ENCODE results near the gene SFI1.
"Not testable (repeated sequence)": the region's sequence is repeated elsewhere in the genome, so short reads cannot be mapped to it uniquely, and the experiment has no call there.

The SFI1 gene, protein sequence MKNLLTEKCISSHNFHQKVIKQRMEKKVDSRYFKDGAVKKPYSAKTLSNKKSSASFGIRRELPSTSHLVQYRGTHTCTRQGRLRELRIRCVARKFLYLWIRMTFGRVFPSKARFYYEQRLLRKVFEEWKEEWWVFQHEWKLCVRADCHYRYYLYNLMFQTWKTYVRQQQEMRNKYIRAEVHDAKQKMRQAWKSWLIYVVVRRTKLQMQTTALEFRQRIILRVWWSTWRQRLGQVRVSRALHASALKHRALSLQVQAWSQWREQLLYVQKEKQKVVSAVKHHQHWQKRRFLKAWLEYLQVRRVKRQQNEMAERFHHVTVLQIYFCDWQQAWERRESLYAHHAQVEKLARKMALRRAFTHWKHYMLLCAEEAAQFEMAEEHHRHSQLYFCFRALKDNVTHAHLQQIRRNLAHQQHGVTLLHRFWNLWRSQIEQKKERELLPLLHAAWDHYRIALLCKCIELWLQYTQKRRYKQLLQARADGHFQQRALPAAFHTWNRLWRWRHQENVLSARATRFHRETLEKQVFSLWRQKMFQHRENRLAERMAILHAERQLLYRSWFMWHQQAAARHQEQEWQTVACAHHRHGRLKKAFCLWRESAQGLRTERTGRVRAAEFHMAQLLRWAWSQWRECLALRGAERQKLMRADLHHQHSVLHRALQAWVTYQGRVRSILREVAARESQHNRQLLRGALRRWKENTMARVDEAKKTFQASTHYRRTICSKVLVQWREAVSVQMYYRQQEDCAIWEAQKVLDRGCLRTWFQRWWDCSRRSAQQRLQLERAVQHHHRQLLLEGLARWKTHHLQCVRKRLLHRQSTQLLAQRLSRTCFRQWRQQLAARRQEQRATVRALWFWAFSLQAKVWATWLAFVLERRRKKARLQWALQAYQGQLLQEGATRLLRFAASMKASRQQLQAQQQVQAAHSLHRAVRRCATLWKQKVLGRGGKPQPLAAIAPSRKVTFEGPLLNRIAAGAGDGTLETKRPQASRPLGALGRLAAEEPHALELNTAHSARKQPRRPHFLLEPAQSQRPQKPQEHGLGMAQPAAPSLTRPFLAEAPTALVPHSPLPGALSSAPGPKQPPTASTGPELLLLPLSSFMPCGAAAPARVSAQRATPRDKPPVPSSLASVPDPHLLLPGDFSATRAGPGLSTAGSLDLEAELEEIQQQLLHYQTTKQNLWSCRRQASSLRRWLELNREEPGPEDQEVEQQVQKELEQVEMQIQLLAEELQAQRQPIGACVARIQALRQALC

GRCh38 chr22:31496007-31496734 lies at the start of gene SFI1:
Gene SFI1 (plus strand): TSS chr22:31496536. CDS start chr22:31508285, 11,749 bp downstream.
- DNase-seq (ENCODE audit: low read depth in 3 of 3, low spot score in 1 of 3): peak; percentile 86 to 90 (median 89)

GRCh38 chr22:31446767-31447166 lies 49.6 kb upstream of the SFI1 start:
- DNase-seq (ENCODE audit: low read depth in 3 of 3, low spot score in 1 of 3): no peak

- no peak for DNase-seq (ENCODE audit: low read depth in 3 of 3, low spot score in 1 of 3)
Measured at GRCh38 chr22:31447337-31447736, 49.0 kb upstream of the SFI1 start.

- DNase-seq (ENCODE audit: low read depth in 3 of 3, low spot score in 1 of 3): no peak
Measured at GRCh38 chr22:31448382-31448781, 48.0 kb upstream of the SFI1 start.

- DNase-seq (ENCODE audit: low read depth in 3 of 3, low spot score in 1 of 3): no peak
Measured at GRCh38 chr22:31449506-31449905, 46.8 kb upstream of the SFI1 start.

GRCh38 chr22:31451709-31452571 lies 44.4 kb upstream of the SFI1 start:
- DNase-seq (ENCODE audit: low read depth in 3 of 3, low spot score in 1 of 3): no peak

GRCh38 chr22:31461699-31462098 lies 34.6 kb upstream of the SFI1 start:
- DNase-seq (ENCODE audit: low read depth in 3 of 3, low spot score in 1 of 3): no peak

DNA sequence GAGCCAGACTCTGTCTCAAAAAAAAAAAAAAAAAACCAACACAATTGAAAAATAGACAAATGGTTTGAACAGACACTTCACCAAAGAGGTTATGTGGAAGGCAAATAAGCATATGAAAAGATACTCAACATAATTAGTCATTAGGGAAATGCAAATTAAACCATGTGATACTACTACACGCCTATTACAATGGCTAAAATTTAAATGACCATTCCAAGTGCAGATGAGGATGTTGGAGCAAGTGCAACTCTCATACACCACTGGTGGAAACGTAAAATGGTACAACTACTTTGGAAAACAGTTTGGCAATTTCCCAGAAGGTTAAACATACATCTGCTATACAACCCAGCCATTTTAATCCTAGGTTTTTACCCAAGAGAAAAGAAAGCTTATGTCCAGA lies 31.0 kb upstream of the SFI1 start:
- no peak for DNase-seq (ENCODE audit: low read depth in 3 of 3, low spot score in 1 of 3)

GRCh38 chr22:31474743-31475142 lies 21.6 kb upstream of the SFI1 start:
- DNase-seq (ENCODE audit: low read depth in 3 of 3, low spot score in 1 of 3): no peak

DNA sequence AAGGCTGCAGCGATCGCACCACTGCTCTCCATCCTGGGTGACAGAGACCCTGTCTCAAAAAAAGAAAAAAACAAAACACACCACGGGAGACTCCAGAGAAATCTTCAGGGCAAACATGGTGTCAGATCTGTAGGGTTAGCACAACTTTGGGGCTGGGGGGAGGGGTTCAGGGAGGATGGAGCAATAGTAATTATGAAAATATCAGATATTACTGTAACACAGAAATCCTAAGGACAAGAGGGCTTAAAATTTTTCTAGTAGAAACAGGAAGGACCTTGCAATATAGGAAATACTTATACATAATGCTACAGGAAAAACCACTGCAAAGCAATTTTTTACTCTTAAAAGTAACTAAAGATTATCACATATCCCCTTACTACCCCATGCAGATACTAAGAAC lies 20.5 kb upstream of the SFI1 start:
- no peak for DNase-seq (ENCODE audit: low read depth in 3 of 3, low spot score in 1 of 3)

DNA sequence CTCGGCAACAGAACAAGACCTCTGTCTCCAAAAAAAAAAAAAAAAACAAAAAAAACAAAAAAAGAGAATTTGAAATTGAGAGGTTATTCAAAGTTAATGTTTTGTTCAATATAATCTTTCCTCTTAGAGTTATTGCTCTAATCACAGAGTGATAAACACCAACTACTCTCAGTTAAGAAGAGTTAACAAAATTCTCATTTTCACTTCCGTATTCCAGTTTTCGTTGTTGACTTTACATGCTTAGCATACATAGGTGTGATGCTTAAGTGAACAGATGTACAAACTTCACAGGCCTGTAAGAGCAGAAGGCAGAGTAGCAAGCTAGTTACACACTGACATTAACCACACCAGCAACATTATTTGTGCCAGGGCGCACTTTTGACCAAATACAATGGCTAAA lies 19.0 kb upstream of the SFI1 start:
- DNase-seq (ENCODE audit: low read depth in 3 of 3, low spot score in 1 of 3): no peak

DNA sequence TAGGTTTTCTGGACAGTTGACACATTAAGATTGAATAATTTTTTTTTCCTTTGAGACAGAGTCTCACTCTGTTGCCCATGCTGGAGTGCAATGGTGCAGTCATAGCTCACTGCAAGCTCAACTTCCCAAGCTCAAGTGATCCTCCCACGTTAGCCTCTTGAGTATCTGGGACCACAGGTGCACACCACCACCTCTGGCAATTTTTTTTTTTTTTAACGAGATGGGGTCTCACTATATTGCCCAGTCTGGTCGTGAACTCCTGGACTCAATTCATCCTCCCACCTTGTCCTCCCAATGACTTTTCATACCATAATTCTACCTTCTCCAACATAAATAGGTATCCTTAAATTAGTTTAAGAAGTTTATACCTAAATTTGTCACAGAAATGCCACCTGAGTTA lies 15.2 kb upstream of the SFI1 start:
- DNase-seq (ENCODE audit: low read depth in 3 of 3, low spot score in 1 of 3): no peak

- DNase-seq (ENCODE audit: low read depth in 3 of 3, low spot score in 1 of 3): not testable (repeated sequence)
Measured at GRCh38 chr22:31482470-31482869, 13.9 kb upstream of the SFI1 start.

DNA sequence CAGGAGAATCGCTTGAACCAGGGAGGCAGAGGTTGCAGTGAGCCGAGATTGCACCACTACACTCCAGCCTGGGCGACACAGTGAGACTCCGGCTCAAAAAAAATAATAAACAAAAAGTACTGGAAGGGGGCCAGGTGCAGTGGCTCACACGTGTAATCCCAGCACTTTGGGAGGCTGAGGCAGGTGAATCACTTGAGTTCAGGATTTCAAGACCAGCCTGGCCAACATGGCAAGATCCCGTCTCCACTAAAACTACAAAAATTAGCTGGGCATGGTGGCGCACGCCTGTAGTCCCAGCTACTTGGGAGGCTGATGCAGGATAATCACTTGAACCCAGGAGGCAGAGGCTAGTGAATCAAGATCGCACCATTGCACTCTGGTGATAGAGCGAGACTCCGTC lies 10.0 kb upstream of the SFI1 start:
- not testable (repeated sequence) for DNase-seq (ENCODE audit: low read depth in 3 of 3, low spot score in 1 of 3)

DNA sequence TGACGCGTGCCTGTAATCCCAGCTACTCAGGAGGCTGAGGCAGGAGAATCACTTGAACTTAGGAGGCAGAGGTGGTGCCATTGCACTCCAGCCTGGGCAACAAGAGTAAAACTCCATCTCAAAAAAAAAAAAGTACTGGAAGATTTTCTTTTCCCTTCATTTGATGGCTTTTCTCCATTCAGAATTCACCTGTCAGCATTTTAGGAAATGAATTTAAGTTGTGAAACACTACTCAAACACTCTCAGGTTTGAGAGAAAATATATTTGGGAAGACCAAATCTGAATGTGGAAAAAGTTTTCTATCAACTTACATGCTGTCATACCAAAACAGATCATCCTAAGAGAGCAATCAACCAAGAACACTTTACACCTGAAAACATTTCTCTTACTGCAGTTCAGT lies 9.4 kb upstream of the SFI1 start:
- DNase-seq (ENCODE audit: low read depth in 3 of 3, low spot score in 1 of 3): no peak

- DNase-seq (ENCODE audit: low read depth in 3 of 3, low spot score in 1 of 3): no peak
Measured at GRCh38 chr22:31488346-31488883, 7.9 kb upstream of the SFI1 start.

DNA sequence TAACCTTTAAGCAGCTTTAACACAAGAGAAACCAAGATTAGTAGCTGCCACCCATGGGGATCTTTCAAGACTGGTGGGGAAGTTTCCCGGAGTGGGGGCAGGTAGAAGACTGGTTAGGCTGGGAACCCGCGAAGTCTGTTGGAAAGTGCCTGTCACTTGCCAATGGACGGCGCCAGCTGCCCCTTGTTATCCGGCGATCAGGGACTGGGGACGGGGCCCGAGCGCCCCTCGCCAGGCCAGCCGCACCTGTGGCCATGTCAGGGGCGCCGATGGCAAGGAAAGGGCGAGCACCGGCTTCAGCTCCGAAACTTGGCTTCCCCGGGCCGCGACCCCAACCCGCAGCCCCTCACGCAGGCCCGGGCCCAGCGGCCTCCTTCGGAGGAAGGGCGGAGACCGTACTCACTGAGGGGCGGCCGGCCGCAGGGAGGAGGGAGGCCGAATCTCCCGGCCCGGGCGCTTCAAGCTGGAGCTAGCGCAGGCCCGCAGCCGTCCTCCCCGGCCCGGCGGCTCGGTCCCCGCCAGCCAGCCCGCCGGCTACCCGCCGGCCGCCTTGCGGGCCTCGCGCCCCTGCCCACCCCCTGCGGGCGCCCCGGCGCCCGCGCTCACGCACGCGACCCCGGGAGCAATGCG lies 7.2 kb upstream of the SFI1 start:
- DNase-seq (ENCODE audit: low read depth in 3 of 3, low spot score in 1 of 3): peak in 1 of 3 donors; percentile 10

DNA sequence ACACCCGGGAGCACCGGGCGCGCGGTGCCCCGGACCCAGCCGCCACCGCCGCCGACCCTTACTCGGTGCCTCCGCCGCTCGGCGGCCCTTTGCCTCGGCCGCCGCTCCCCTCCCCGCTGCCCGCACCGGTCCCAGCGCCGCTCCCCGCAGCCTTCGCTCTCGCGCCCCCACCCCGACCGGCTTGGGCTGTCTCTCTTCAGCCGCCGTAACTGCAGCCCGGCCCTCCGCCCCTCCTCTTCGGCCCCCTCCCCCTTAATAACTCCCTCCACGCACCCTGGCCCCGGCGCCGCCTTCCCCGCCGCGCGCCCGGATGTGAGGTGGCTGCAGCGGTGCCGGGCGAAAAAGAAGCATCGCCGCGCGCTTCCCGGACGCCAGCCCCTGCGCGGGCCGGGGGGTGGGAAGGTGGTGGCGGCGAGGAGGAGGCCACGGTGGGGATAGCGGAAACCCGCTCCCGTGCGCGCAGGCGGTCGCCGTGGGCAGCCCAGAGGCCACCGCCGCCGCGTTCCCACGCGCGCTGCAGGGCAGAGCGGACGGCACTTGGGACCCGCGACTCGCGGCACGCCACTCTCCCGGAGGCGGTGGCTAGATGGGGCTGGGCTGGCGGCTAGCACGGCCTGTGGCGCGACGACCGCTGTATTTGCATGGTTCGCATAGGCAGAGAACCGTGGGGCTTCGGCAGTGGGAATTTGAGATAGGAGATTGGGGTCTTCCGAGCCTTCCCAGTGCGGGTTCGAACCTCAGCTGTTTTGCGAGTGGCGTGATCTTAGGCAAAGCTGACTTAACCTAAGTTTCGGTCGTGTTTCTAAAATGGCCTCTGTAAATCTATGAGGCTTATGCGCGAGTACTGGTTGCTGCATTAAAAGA lies 6.5 kb upstream of the SFI1 start, which contains the start of gene EIF4ENIF1:
Gene EIF4ENIF1 (minus strand): TSS at position 211 of the 864 bp plus-strand sequence. CDS start 1,124 bp downstream, outside the sequence.
- peak; percentile 59 to 75 (median 74) for DNase-seq (ENCODE audit: low read depth in 3 of 3, low spot score in 1 of 3)

Data from stimulated activated CD4-positive, alpha-beta T cell treated with anti-CD3 and anti-CD28 coated beads, TNF-alpha, amount 100 ng/mL, for 1 hour (primary cell).